Liver (tissue), 5 donors: ENCODE measurements around the gene ZNF669. TPM values are rescaled to one million over a fixed set of nuclear protein-coding genes. Genes with fewer than 3 reads are reported as not detected.

Experiments
- FOXA1 ChIP-seq: IDR thresholded peaks from 2 replicates; pipeline ENCODE4 v1.6.1; 2016; ENCODE audit warnings: antibody characterized with exemption
- FOXA2 ChIP-seq: IDR thresholded peaks from 2 replicates; pipeline ENCODE4 v1.6.1; 2016; ENCODE audit warnings: antibody characterized with exemption
- polyA plus RNA-seq, 2 donors: library from polyadenylated mRNA; stranded (reverse) in 1 of 2; unstranded in 1 of 2; fragments of 200-250 nt in 1 of 2; fragments of >200 nt in 1 of 2; fragmentation: Nextera tagmentation in 1 of 2; extraction: Ambion mirVana in 1 of 2; gene quantifications; one replicate each; pipeline versions ENCODE4 v1.2.1 to v1.2.3, GENCODE V29; 2013 to 2015
- total RNA-seq, 2 donors: library from RNA; depleted of rRNA; stranded (reverse); fragments of >200 nt; gene quantifications; one replicate each; pipeline ENCODE4 v1.2.3, GENCODE V29; 2014
- donor health status: healthy.
- donor health status: healthy.
- donor health status: healthy.

The ZNF669 gene
- total and polyA plus RNA-seq, 4 donors = 1.2 to 4.2 (median 2.2) TPM

GRCh38 chr1:247054992-247055415 lies 49.2 kb downstream of the ZNF669 start (continued):
- no peak for TF ChIP-seq FOXA2
- TF ChIP-seq FOXA1 = no peak

Other genes starting within 250 kb of the ZNF669 start
- 10 to 100 TPM; 15.9 to 17.5 TPM for gene AHCTF1, start 172.4 kb downstream of the ZNF669 start, total RNA-seq
- gene AHCTF1, start 172.4 kb downstream of the ZNF669 start, polyA plus RNA-seq = 1 to 10 TPM; 4.2 to 5.3 TPM
- 1 to 10 TPM in 1 of 2 donors, not detected in 1; 1.5 TPM for gene ZNF695, start 96.3 kb downstream of the ZNF669 start, total RNA-seq
- gene ZNF695, start 96.3 kb downstream of the ZNF669 start, polyA plus RNA-seq = not detected
- 1 to 10 TPM; 1.6 to 2.3 TPM for gene ZNF670, start 25.5 kb downstream of the ZNF669 start, total RNA-seq
- gene ZNF670, start 25.5 kb downstream of the ZNF669 start, polyA plus RNA-seq = 1 to 10 TPM in 1 of 2 donors, under 1 TPM in 1; 0.74 to 1.3 TPM
- 10 to 100 TPM; 12.1 to 19.7 TPM for gene ZNF124, start 67.7 kb upstream of the ZNF669 start, total RNA-seq
- gene ZNF124, start 67.7 kb upstream of the ZNF669 start, polyA plus RNA-seq = 1 to 10 TPM; 1.1 to 1.7 TPM
- gene VN1R5, start 151.7 kb upstream of the ZNF669 start, total RNA-seq = not detected
- not detected for gene VN1R5, start 151.7 kb upstream of the ZNF669 start, polyA plus RNA-seq
- 1 to 10 TPM; 5.9 to 7.5 TPM for gene ZNF496, start 227.5 kb upstream of the ZNF669 start, total RNA-seq
- 1 to 10 TPM in 1 of 2 donors, under 1 TPM in 1; 0.93 to 3.4 TPM for gene ZNF496, start 227.5 kb upstream of the ZNF669 start, polyA plus RNA-seq